Calu3 (cell line): ENCODE measurements around the gene GALNT11. TPM values are rescaled to one million over a fixed set of nuclear protein-coding genes. Genes with fewer than 3 reads are reported as not detected.
"Not testable (repeated sequence)": the region's sequence is repeated elsewhere in the genome, so short reads cannot be mapped to it uniquely, and the experiment has no call there.

Experiments used
- BruUV-seq: library from RNA; stranded (reverse); fragments of 400-500 nt; replicated peaks from 2 replicates; lab custom pipeline; 2021; lab: Mats Ljungman, UMichigan
- CTCF ChIA-PET: fragments of 300-600 bp; sonication (Branson Sonifier 250); formaldehyde crosslinking; loops from one replicate; lab custom pipeline; 2022; ENCODE audit warnings: antibody characterized with exemption; lab: Charles Lee
- DNase-seq: peaks from one replicate; pipeline ENCODE4 v3.0.0; 2022
- H3K27ac Mint-ChIP-seq: one replicate; pipeline ENCODE4 v1.8.0; 2022; ENCODE audit warnings: mixed read lengths; ENCODE audit not compliant: unreplicated experiment
- H3K27me3 Mint-ChIP-seq: one replicate; pipeline ENCODE4 v1.8.0; 2022; ENCODE audit warnings: mixed read lengths; ENCODE audit not compliant: unreplicated experiment
- H3K36me3 Mint-ChIP-seq: one replicate; pipeline ENCODE4 v1.8.0; 2022; ENCODE audit warnings: mild to moderate bottlenecking, moderate library complexity, mixed read lengths; ENCODE audit not compliant: insufficient read depth, unreplicated experiment
- H3K4me1 Mint-ChIP-seq: one replicate; pipeline ENCODE4 v1.8.0; 2022; ENCODE audit warnings: mild to moderate bottlenecking, low read depth, mixed read lengths; ENCODE audit not compliant: unreplicated experiment
- H3K4me3 Mint-ChIP-seq: one replicate; pipeline ENCODE4 v1.8.0; 2022; ENCODE audit warnings: mild to moderate bottlenecking, low read depth, moderate library complexity, mixed read lengths; ENCODE audit not compliant: unreplicated experiment
- H3K9me3 Mint-ChIP-seq: one replicate; pipeline ENCODE4 v1.8.0; 2022; ENCODE audit warnings: low read depth, mixed read lengths; ENCODE audit not compliant: unreplicated experiment
- intact Hi-C: fragments of 100-400 bp; cut with micrococcal nuclease; formaldehyde crosslinking; loops from one replicate; pipeline ENCODE4 v1.10.0; 2022; ENCODE audit not compliant: unreplicated experiment
- total RNA-seq: library from RNA; stranded (reverse); gene quantifications from 2 replicates; pipeline ENCODE4 v1.2.3, GENCODE V29; 2022
- TF ChIP-seq, protein P1 (sequence below): fragments of 200-600 bp; IDR thresholded peaks from one replicate; pipeline ENCODE4 v1.8.0; 2022; ENCODE audit warnings: antibody characterized with exemption; ENCODE audit not compliant: unreplicated experiment

GALNT11 gene
- total RNA-seq, 1 experiment from 2014 or later: 19.7 TPM

DNA sequence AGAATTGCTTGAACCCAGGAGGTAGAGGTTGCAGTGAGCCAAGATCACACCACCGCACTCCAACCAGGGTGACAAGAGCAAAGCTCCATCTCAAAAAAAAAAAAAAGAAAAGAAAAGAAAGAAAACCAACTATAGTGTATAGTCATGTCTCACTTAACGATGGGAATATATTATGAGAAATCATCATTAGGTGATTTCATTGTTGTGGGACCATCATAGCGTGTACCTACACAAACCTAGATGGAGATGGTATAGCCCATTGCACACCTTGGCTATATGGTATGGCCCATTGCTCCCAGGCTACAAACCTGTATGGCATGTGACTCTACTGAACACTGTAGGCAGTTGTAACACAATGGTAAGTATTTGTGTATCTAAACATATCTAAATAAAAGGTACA lies 8.5 kb upstream of the GALNT11 start:
- Mint-ChIP-seq H3K27ac (no peak overlapping the region), H3K4me1 (no peaks in the 10 kb centered on the region), H3K27me3 (peaks cover 17% of the 10 kb centered on the region), H3K36me3 (no peaks in the 10 kb centered on the region), H3K4me3 (no peak overlapping the region), H3K9me3 (no peaks in the 10 kb centered on the region)
- intact Hi-C loops: no loop called here
- CTCF ChIA-PET: no interaction called here
- TF ChIP-seq, protein P1, sequence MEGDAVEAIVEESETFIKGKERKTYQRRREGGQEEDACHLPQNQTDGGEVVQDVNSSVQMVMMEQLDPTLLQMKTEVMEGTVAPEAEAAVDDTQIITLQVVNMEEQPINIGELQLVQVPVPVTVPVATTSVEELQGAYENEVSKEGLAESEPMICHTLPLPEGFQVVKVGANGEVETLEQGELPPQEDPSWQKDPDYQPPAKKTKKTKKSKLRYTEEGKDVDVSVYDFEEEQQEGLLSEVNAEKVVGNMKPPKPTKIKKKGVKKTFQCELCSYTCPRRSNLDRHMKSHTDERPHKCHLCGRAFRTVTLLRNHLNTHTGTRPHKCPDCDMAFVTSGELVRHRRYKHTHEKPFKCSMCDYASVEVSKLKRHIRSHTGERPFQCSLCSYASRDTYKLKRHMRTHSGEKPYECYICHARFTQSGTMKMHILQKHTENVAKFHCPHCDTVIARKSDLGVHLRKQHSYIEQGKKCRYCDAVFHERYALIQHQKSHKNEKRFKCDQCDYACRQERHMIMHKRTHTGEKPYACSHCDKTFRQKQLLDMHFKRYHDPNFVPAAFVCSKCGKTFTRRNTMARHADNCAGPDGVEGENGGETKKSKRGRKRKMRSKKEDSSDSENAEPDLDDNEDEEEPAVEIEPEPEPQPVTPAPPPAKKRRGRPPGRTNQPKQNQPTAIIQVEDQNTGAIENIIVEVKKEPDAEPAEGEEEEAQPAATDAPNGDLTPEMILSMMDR: no peak
- BruUV-seq: no TSS peak
- no peak for DNase-seq

DNA sequence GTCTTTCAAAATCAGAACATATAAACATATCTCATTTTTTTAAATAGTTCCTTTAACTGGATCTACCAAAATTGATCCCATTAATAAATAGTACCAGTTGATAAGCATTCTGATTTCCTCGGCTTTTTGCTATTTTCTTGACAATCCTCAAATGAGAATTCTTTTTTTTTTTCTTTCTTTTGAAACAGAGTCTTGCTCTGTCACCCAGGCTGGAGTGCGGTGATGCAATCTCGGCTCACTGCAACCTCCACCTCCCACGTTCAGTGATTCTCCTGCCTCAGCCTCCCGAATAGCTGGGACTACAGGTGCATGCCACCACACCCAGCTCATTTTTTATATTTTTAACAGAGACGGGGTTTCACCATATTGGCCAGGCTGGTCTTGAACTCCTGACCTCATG lies 7.8 kb upstream of the GALNT11 start:
- H3K27ac Mint-ChIP-seq, intact Hi-C loops, BruUV-seq, H3K9me3 Mint-ChIP-seq, CTCF ChIA-PET, H3K4me3 Mint-ChIP-seq, DNase-seq, H3K27me3 Mint-ChIP-seq, H3K4me1 Mint-ChIP-seq, H3K36me3 Mint-ChIP-seq: not testable (repeated sequence)

- H3K9me3 Mint-ChIP-seq, CTCF ChIA-PET, H3K4me3 Mint-ChIP-seq, H3K27ac Mint-ChIP-seq, H3K4me1 Mint-ChIP-seq, H3K27me3 Mint-ChIP-seq, BruUV-seq, DNase-seq, intact Hi-C loops: not testable (repeated sequence)
- H3K36me3 Mint-ChIP-seq: peaks cover 16% of the 10 kb centered on the region
Measured at GRCh38 chr7:152021740-152022139, 3.7 kb upstream of the GALNT11 start.

- TF ChIP-seq, protein P1: no peak
- BruUV-seq: TSS peak; percentile 63
- CTCF ChIA-PET: no interaction called here
- intact Hi-C loops: no loop called here
- DNase-seq: no peak
- Mint-ChIP-seq H3K27me3 (no peaks in the 10 kb centered on the region), H3K4me3 (peak overlapping the region; percentile 83), H3K9me3 (peaks cover 9% of the 10 kb centered on the region), H3K27ac (peak overlapping the region; percentile 17), H3K36me3 (peaks cover 16% of the 10 kb centered on the region), H3K4me1 (peaks cover 6% of the 10 kb centered on the region)
Measured at GRCh38 chr7:152025937-152026890, 740 bp downstream of the GALNT11 start.

GRCh38 chr7:152027491-152028365 lies 2.3 kb downstream of the GALNT11 start:
- H3K27me3 Mint-ChIP-seq, H3K4me1 Mint-ChIP-seq, intact Hi-C loops, DNase-seq, CTCF ChIA-PET, BruUV-seq, H3K27ac Mint-ChIP-seq, H3K4me3 Mint-ChIP-seq, H3K9me3 Mint-ChIP-seq: not testable (repeated sequence)
- peaks cover 16% of the 10 kb centered on the region for H3K36me3 Mint-ChIP-seq

- H3K27me3 Mint-ChIP-seq, H3K27ac Mint-ChIP-seq, BruUV-seq, H3K9me3 Mint-ChIP-seq, CTCF ChIA-PET, H3K4me3 Mint-ChIP-seq, intact Hi-C loops, H3K4me1 Mint-ChIP-seq: not testable (repeated sequence)
- DNase-seq: peak; percentile 15
- peaks cover 12% of the 10 kb centered on the region for H3K36me3 Mint-ChIP-seq
Measured at GRCh38 chr7:152030059-152030458, 4.6 kb downstream of the GALNT11 start.

- H3K9me3 Mint-ChIP-seq, DNase-seq, intact Hi-C loops, H3K4me1 Mint-ChIP-seq, H3K27ac Mint-ChIP-seq, CTCF ChIA-PET, H3K4me3 Mint-ChIP-seq, H3K36me3 Mint-ChIP-seq, H3K27me3 Mint-ChIP-seq, BruUV-seq: not testable (repeated sequence)
Measured at GRCh38 chr7:152030639-152031038, 5.2 kb downstream of the GALNT11 start.
